ENCODE measurements around the gene LSM7.

Gene LSM7

DNA sequence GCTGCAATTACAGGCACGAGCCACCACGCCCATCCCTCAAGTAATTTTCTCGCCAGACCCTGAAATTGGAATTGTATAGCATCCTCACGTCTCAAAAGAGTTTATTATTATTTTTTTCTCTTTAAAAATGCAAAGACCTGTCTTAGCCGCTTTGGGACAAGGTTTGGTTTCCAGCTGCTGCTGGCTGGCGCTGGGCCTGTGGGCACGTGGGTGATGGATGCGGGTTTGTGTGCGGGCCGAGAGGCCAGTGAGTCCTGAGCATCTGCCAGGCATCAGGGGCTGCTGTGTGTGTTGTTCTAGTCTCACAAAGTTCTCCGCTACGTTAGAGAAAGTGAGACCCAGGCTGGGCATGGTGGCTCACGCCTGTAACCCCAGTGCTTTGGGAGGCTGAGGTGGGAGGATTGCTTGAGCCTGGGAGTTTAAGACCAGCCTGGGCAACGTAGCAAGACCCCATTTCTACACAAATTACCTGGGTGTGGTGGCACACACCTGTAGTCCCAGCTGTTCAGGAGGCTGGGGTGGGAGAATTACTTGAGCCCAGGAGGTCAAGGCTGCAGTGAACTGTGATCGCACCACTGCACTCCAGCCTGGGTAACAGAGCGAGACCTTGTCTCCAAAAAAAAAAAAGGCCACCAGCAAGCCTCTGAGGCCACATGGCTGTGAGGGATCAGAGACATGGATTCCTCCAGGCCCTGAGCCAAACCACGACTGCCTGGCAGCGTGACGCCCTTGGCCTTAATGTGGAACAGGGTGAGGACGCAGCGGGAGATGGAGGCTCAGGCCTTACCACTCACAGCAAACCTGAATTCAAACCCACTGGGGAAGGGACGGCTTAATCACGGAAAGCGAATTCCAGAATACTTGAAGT lies 27.0 kb upstream of the LSM7 start:
- H2BK5ac ChIP-seq (ENCODE audit: low read depth, low read length, poor library complexity), result no peak overlapping the region
- H3K23ac ChIP-seq (ENCODE audit: low read length), result no peak overlapping the region
- H2BK120ac ChIP-seq (ENCODE audit: insufficient read depth, low read length, poor library complexity), result no peak overlapping the region
- H3K4ac ChIP-seq (ENCODE audit: low read depth, low read length), result no peak overlapping the region
- no peak overlapping the region for H2AFZ ChIP-seq (ENCODE audit: insufficient read depth, low read length, poor library complexity)
- H3K18ac ChIP-seq (ENCODE audit: low read length), result no peak overlapping the region
- no peaks in the 10 kb centered on the region for H3K79me1 ChIP-seq (ENCODE audit: low read length)
- peaks cover under 1% of the 10 kb centered on the region for H3K9me3 ChIP-seq (ENCODE audit: insufficient read depth, low read depth, low read length)
- H3K79me2 ChIP-seq (ENCODE audit: control insufficient read depth, insufficient read depth, low read length, poor library complexity), result no peaks in the 10 kb centered on the region
- no peak overlapping the region for H4K91ac ChIP-seq (ENCODE audit: low read depth, low read length)
- H3K27ac ChIP-seq (ENCODE audit: low read depth, low read length), result no peak overlapping the region
- no peak overlapping the region for H3K14ac ChIP-seq (ENCODE audit: low read length)
- no peaks in the 10 kb centered on the region for H3K4me1 ChIP-seq (ENCODE audit: control insufficient read depth in 1 of 2, insufficient read depth in 2 of 2, low read length in 2 of 2)
- H3K4me2 ChIP-seq (ENCODE audit: low read length), result no peak overlapping the region
- no peak overlapping the region for H2AK5ac ChIP-seq (ENCODE audit: low read length)
- H4K12ac ChIP-seq (ENCODE audit: low read depth, low read length), result no peak overlapping the region
- H3K4me3 ChIP-seq (ENCODE audit: low read depth, low read length), result no peak overlapping the region
- WGBS (ENCODE audit: extremely low coverage, insufficient coverage, insufficient read length), result no CpG with 5 or more reads among the region's 24 CpGs
- H3K36me3 ChIP-seq (ENCODE audit: control insufficient read depth in 1 of 2, insufficient read depth in 2 of 2, low read length in 2 of 2), result peaks cover 17 to 23% of the 10 kb centered on the region in 2 experiments
- no peak for DNase-seq
- H4K8ac ChIP-seq (ENCODE audit: low read depth, low read length), result no peak overlapping the region
- no peak overlapping the region for H2BK12ac ChIP-seq (ENCODE audit: low read length)
- no peaks in the 10 kb centered on the region for H3K27me3 ChIP-seq (ENCODE audit: insufficient read depth, low read length)
- no peak overlapping the region for H3K9ac ChIP-seq (ENCODE audit: low read length)

DNA sequence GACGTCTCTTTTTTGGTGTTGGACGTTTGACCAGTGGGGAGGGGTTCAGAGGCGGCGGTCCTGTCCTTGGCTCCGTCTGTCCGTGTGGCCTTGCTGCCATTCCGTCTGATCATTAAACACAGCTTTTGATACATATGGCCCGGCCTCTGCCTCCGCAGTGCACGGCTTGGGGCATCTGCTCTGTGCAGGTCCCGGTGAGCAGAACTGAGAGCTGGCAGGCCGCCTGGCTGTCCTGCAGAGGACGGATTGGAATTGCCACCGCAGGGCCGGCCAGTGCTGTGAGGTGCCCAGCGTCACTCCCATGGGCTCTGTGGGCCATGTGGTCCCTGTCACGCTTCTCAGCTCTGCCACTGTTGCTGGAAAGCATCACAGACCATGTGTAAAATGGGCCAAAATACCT lies 26.3 kb upstream of the LSM7 start:
- Histone ChIP-seq H3K4me2 (ENCODE audit: low read length) (no peak overlapping the region), H3K14ac (ENCODE audit: low read length) (no peak overlapping the region), H4K91ac (ENCODE audit: low read depth, low read length) (no peak overlapping the region), H3K79me2 (ENCODE audit: control insufficient read depth, insufficient read depth, low read length, poor library complexity) (no peaks in the 10 kb centered on the region), H3K36me3 (ENCODE audit: control insufficient read depth in 1 of 2, insufficient read depth in 2 of 2, low read length in 2 of 2) (peaks cover 19 to 29% of the 10 kb centered on the region in 2 experiments), H2AFZ (ENCODE audit: insufficient read depth, low read length, poor library complexity) (no peak overlapping the region), H4K8ac (ENCODE audit: low read depth, low read length) (no peak overlapping the region), H3K9ac (ENCODE audit: low read length) (no peak overlapping the region), H2AK5ac (ENCODE audit: low read length) (no peak overlapping the region), H3K4ac (ENCODE audit: low read depth, low read length) (no peak overlapping the region), H3K23ac (ENCODE audit: low read length) (no peak overlapping the region), H3K4me3 (ENCODE audit: low read depth, low read length) (no peak overlapping the region), H2BK12ac (ENCODE audit: low read length) (no peak overlapping the region), H3K27ac (ENCODE audit: low read depth, low read length) (no peak overlapping the region), H3K27me3 (ENCODE audit: insufficient read depth, low read length) (no peaks in the 10 kb centered on the region), H3K4me1 (ENCODE audit: control insufficient read depth in 1 of 2, insufficient read depth in 2 of 2, low read length in 2 of 2) (no peaks in the 10 kb centered on the region), H4K12ac (ENCODE audit: low read depth, low read length) (no peak overlapping the region), H3K18ac (ENCODE audit: low read length) (no peak overlapping the region), H3K9me3 (ENCODE audit: insufficient read depth, low read depth, low read length) (no peaks in the 10 kb centered on the region), H3K79me1 (ENCODE audit: low read length) (no peaks in the 10 kb centered on the region), H2BK120ac (ENCODE audit: insufficient read depth, low read length, poor library complexity) (no peak overlapping the region), H2BK5ac (ENCODE audit: low read depth, low read length, poor library complexity) (no peak overlapping the region)
- no CpG with 5 or more reads among the region's 17 CpGs for WGBS (ENCODE audit: extremely low coverage, insufficient coverage, insufficient read length)
- DNase-seq, result no peak

DNA sequence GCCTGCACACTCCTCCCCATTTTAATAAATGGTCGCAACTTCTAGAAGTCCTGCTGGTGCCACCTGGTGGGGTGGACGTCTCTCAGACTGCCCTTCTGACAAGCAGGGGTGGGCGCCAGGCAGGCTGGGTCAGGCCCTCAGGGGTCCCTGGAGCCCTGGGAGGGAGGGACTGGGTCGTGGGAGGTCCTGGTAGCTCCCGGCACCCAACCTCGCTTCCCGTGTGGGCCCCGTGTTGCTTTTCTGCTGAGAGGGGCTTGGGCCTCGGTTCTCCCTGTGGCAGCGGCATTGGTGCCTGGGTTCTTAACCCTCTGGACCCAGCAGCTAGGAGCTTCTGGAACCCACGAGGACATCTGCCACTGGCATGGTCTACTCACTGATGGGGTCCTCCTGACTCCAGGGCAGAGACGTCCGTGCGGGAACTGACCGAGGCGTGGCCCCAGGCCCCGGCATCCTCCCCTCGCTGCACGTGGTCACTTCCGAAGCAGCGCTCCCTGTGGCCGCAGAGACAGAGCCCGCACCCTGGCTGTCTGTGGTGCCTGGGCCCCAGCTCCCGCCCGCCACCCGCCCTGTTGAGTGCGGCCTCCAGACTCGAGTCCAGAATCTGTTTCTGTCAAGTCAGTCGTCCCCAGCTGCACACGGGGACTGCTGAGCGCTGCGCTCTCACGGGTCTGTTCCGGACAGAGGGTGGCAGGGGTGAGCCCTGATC lies 25.7 kb upstream of the LSM7 start:
- no peak overlapping the region for H3K14ac ChIP-seq (ENCODE audit: low read length)
- H2BK5ac ChIP-seq (ENCODE audit: low read depth, low read length, poor library complexity), result no peak overlapping the region
- no CpG with 5 or more reads among the region's 34 CpGs for WGBS (ENCODE audit: extremely low coverage, insufficient coverage, insufficient read length)
- DNase-seq, result no peak
- no peak overlapping the region for H4K91ac ChIP-seq (ENCODE audit: low read depth, low read length)
- no peak overlapping the region for H3K4me3 ChIP-seq (ENCODE audit: low read depth, low read length)
- no peak overlapping the region for H2BK120ac ChIP-seq (ENCODE audit: insufficient read depth, low read length, poor library complexity)
- H3K79me1 ChIP-seq (ENCODE audit: low read length), result no peaks in the 10 kb centered on the region
- H3K23ac ChIP-seq (ENCODE audit: low read length), result no peak overlapping the region
- no peak overlapping the region for H3K4ac ChIP-seq (ENCODE audit: low read depth, low read length)
- no peak overlapping the region for H3K9ac ChIP-seq (ENCODE audit: low read length)
- H3K27ac ChIP-seq (ENCODE audit: low read depth, low read length), result no peak overlapping the region
- H2AFZ ChIP-seq (ENCODE audit: insufficient read depth, low read length, poor library complexity), result no peak overlapping the region
- no peaks in the 10 kb centered on the region for H3K79me2 ChIP-seq (ENCODE audit: control insufficient read depth, insufficient read depth, low read length, poor library complexity)
- H4K12ac ChIP-seq (ENCODE audit: low read depth, low read length), result no peak overlapping the region
- no peak overlapping the region for H3K4me2 ChIP-seq (ENCODE audit: low read length)
- no peaks in the 10 kb centered on the region for H3K9me3 ChIP-seq (ENCODE audit: insufficient read depth, low read depth, low read length)
- no peaks in the 10 kb centered on the region for H3K4me1 ChIP-seq (ENCODE audit: control insufficient read depth in 1 of 2, insufficient read depth in 2 of 2, low read length in 2 of 2)
- no peak overlapping the region for H3K18ac ChIP-seq (ENCODE audit: low read length)
- no peak overlapping the region for H2AK5ac ChIP-seq (ENCODE audit: low read length)
- H3K27me3 ChIP-seq (ENCODE audit: insufficient read depth, low read length), result no peaks in the 10 kb centered on the region
- no peak overlapping the region for H2BK12ac ChIP-seq (ENCODE audit: low read length)
- H3K36me3 ChIP-seq (ENCODE audit: control insufficient read depth in 1 of 2, insufficient read depth in 2 of 2, low read length in 2 of 2), result peaks cover 19 to 30% of the 10 kb centered on the region in 2 experiments
- no peak overlapping the region for H4K8ac ChIP-seq (ENCODE audit: low read depth, low read length)

DNA sequence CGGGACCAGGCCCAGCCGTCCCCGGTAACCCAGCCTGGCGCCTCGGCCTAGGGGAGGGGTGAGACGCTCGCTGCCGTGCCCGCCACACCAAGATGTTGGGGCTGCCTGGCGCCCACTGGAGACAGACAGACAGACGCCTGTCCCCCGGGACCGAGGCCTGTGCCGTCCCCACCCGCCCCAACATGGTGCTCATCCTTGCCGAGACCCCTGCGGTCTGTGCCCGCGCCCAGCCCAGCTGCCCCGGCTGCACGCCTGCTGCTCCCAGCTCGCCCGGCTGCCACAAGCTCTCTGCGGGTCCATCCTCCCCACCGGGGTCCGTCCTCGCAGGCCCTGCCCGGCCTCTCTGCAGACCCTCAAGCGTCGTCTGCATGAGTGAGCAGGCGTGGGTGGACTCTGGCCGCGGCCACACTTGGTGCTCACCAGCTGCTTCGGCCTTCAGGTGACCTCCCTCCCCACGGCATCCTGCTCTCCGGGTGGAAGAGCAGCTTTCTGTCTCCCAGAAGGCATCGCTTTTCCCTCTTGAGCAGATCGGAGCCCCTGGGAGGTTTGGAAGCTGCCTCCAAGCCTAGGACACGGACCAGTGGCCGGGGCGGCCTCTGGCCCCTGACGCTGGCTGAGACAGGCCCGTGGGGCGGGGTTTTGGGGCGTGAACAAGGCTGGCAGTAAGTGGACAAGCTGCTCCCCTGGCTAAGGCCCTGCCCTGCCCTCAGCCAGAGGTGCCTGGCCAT lies 24.9 kb upstream of the LSM7 start:
- no CpG with 5 or more reads among the region's 45 CpGs for WGBS (ENCODE audit: extremely low coverage, insufficient coverage, insufficient read length)
- H2BK5ac ChIP-seq (ENCODE audit: low read depth, low read length, poor library complexity), result no peak overlapping the region
- no peak overlapping the region for H2AFZ ChIP-seq (ENCODE audit: insufficient read depth, low read length, poor library complexity)
- H3K27ac ChIP-seq (ENCODE audit: low read depth, low read length), result no peak overlapping the region
- no peak overlapping the region for H4K8ac ChIP-seq (ENCODE audit: low read depth, low read length)
- no peak overlapping the region for H3K9ac ChIP-seq (ENCODE audit: low read length)
- no peak overlapping the region for H2BK120ac ChIP-seq (ENCODE audit: insufficient read depth, low read length, poor library complexity)
- no peak overlapping the region for H3K4me2 ChIP-seq (ENCODE audit: low read length)
- no peak overlapping the region for H2BK12ac ChIP-seq (ENCODE audit: low read length)
- no peak overlapping the region for H3K4ac ChIP-seq (ENCODE audit: low read depth, low read length)
- no peak for DNase-seq
- H3K79me1 ChIP-seq (ENCODE audit: low read length), result no peaks in the 10 kb centered on the region
- no peak overlapping the region for H2AK5ac ChIP-seq (ENCODE audit: low read length)
- no peak overlapping the region for H3K4me3 ChIP-seq (ENCODE audit: low read depth, low read length)
- no peak overlapping the region for H3K18ac ChIP-seq (ENCODE audit: low read length)
- H3K27me3 ChIP-seq (ENCODE audit: insufficient read depth, low read length), result no peaks in the 10 kb centered on the region
- no peak overlapping the region for H4K91ac ChIP-seq (ENCODE audit: low read depth, low read length)
- peaks cover 22 to 35% of the 10 kb centered on the region in 2 experiments for H3K36me3 ChIP-seq (ENCODE audit: control insufficient read depth in 1 of 2, insufficient read depth in 2 of 2, low read length in 2 of 2)
- H3K14ac ChIP-seq (ENCODE audit: low read length), result no peak overlapping the region
- H3K23ac ChIP-seq (ENCODE audit: low read length), result no peak overlapping the region
- H3K9me3 ChIP-seq (ENCODE audit: insufficient read depth, low read depth, low read length), result no peaks in the 10 kb centered on the region
- no peaks in the 10 kb centered on the region for H3K4me1 ChIP-seq (ENCODE audit: control insufficient read depth in 1 of 2, insufficient read depth in 2 of 2, low read length in 2 of 2)
- H4K12ac ChIP-seq (ENCODE audit: low read depth, low read length), result no peak overlapping the region
- H3K79me2 ChIP-seq (ENCODE audit: control insufficient read depth, insufficient read depth, low read length, poor library complexity), result no peaks in the 10 kb centered on the region

Data from trophoblast cell (in vitro differentiated cells and primary cell).